Measurements from ENCODE around the gene ZNF556.

- TF ChIP-seq POLR2A (IDR thresholded peaks at IDR 0.05) (no peak), CTCF (IDR thresholded peaks at IDR 0.05) (no peak), POLR2AphosphoS5 (IDR thresholded peaks at IDR 0.05) (no peak)
These were observed 38.9 kb downstream of the ZNF556 start for GRCh38 chr19:2905918-2906519.

All from breast epithelium (tissue), 3 donors.